Adrenal gland (tissue), 12 donors: ENCODE data around the gene COX7C. TPM values are rescaled to one million over a fixed set of nuclear protein-coding genes. Genes with fewer than 3 reads are reported as not detected.

Experiments
- DNase-seq, 7 donors: peaks; one replicate each; pipeline ENCODE4 v3.0.0-alpha.2; 2019 to 2020
- H3K27ac ChIP-seq, 5 donors: fragments of 200-600 bp; sonication (generic) in 4 of 5; 1 replicate in 3 of 5; 2 replicates in 2 of 5; pipeline versions ENCODE4 v1.5.1 to v1.8.0; 2016 to 2020; ENCODE audit warnings: mild to moderate bottlenecking in 1 of 5
- H3K27me3 ChIP-seq: fragments of 200-600 bp; 2 replicates; pipeline ENCODE4 v1.8.0; 2021
- H3K36me3 ChIP-seq, 2 donors: fragments of 200-600 bp; replicated peaks in 1 of 2; 1 replicate in 1 of 2; 2 replicates in 1 of 2; pipeline versions ENCODE4 v1.5.1 to v1.8.0; 2018 to 2022
- H3K4me1 ChIP-seq, 2 donors: fragments of 200-600 bp; replicated peaks in 1 of 2; 1 replicate in 1 of 2; 2 replicates in 1 of 2; pipeline versions ENCODE4 v1.5.1 to v1.8.0; 2018 to 2021
- H3K4me3 ChIP-seq, 4 donors: fragments of 200-600 bp; sonication (generic) in 3 of 4; one replicate each; pipeline ENCODE4 v1.5.1; 2016 to 2018
- H3K9me3 ChIP-seq, 3 donors: fragments of 200-600 bp; sonication (generic) in 1 of 3; replicated peaks in 1 of 3; 1 replicate in 2 of 3; 2 replicates in 1 of 3; pipeline versions ENCODE4 v1.5.1 to v1.8.0; 2016 to 2021
- CTCF ChIP-seq, 6 experiments: fragments of 450-650 bp in 4 of 6; fragments of 200-600 bp in 2 of 6; sonication (generic) in 1 of 6; IDR thresholded peaks; 1 replicate in 5 of 6; 2 replicates in 1 of 6; pipeline versions ENCODE4 v1.5.1 to v1.8.0; 2016 to 2021; ENCODE audit warnings: antibody characterized with exemption in 6 of 6, mild to moderate bottlenecking in 2 of 6, moderate library complexity in 1 of 6
- POLR2A ChIP-seq, 2 donors: fragments of 450-650 bp; IDR thresholded peaks; one replicate each; pipeline ENCODE4 v1.6.1; 2017; ENCODE audit warnings: antibody characterized with exemption in 2 of 2, mild to moderate bottlenecking in 2 of 2, moderate library complexity in 1 of 2
- WGBS, 4 donors: extraction: QIAGEN DNeasy Blood & Tissue Kit in 2 of 4; methylation state at CpG; one replicate each; pipeline versions ENCODE4 v1.1.5 to v1.1.7; 2013 to 2017; 5-methylcytosine and 5-hydroxymethylcytosine counted together
- intact Hi-C, 2 donors: fragments of 100-400 bp; cut with DNase I; formaldehyde crosslinking; loops; one replicate each; pipeline versions ENCODE4 v1.14.1 to v1.15.0; 2022 to 2023
- polyA plus RNA-seq, 3 donors: library from polyadenylated mRNA; stranded (reverse); fragments of 200-250 nt in 2 of 3; fragments of 350-450 nt in 1 of 3; fragmentation: Illumina TruSeq in 1 of 3; extraction: RNeasy Lipid Tissue Mini Kit (QIAGEN cat#74804) in 1 of 3; gene quantifications; one replicate each; pipeline ENCODE4 v1.2.3, GENCODE V29; 2013 to 2014
- total RNA-seq, 9 donors: library from RNA; depleted of rRNA in 4 of 9; stranded (reverse); fragments of >200 nt in 4 of 9; fragments of 120-200 nt in 1 of 9; fragmentation: NEBNext Ultra II Directional in 1 of 9; extraction: Animal tissue kit (Norgen Biotek cat#: 25700) in 1 of 9; gene quantifications; one replicate each; pipeline versions ENCODE4 v1.1.0 to v1.2.4, GENCODE V29; 2013 to 2023
- donor health status: healthy with polysubstance abuse.
- donor health status: Bipolar disorder and iron deficiency.
- donor health status: DM: yes; HTN: yes; CAD: no.
- donor health status: DM: no; HTN: no; CAD: no.
- donor health status: DM: no; HTN: no; CAD: no.
- donor health status: DM: yes; HTN: yes; CAD: no.

Gene COX7C
- total and polyA plus RNA-seq, 12 donors, result 197 to 934 (median 630) TPM

- H3K9me3 ChIP-seq, result no peaks in the 10 kb centered on the region
- intact Hi-C loops, result no loop called here
- DNase-seq, result no peak
- no peak overlapping the region for H3K4me3 ChIP-seq
- TF ChIP-seq POLR2A (IDR thresholded peaks at IDR 0.05), result no peak
- no peak for TF ChIP-seq CTCF (IDR thresholded peaks at IDR 0.05)
- no peaks in the 10 kb centered on the region for H3K4me1 ChIP-seq
- 79 to 90% (median 88%) methylated on average over 2 of the region's 2 CpGs for WGBS, 4 donors
- H3K27ac ChIP-seq, result no peak overlapping the region
- H3K36me3 ChIP-seq, result no peaks in the 10 kb centered on the region
- peaks cover 4% of the 10 kb centered on the region for H3K27me3 ChIP-seq
Observed at GRCh38 chr5:86613455-86613854, 4.3 kb upstream of the COX7C start.

GRCh38 chr5:86617309-86617755, 409 bp upstream of the COX7C start:
- Histone ChIP-seq H3K27ac (peak overlapping the region in 1 of 5 donors; percentile 87), H3K36me3 (peaks cover 0 to 21% of the 10 kb centered on the region in 2 donors), H3K27me3 (no peaks in the 10 kb centered on the region), H3K4me3 (peak overlapping the region in 1 of 4 donors; percentile 78), H3K9me3 (no peaks in the 10 kb centered on the region), H3K4me1 (peaks cover 0 to 12% of the 10 kb centered on the region in 2 donors)
- no peak for TF ChIP-seq CTCF (IDR thresholded peaks at IDR 0.05)
- no peak for TF ChIP-seq POLR2A (IDR thresholded peaks at IDR 0.05)
- intact Hi-C loops, result no loop called here
- no peak for DNase-seq
- 62 to 67% (median 65%) methylated on average over 6 of the region's 6 CpGs for WGBS, 4 donors

- Histone ChIP-seq H3K27me3 (no peaks in the 10 kb centered on the region), H3K4me3 (no peak overlapping the region), H3K9me3 (no peaks in the 10 kb centered on the region), H3K4me1 (peaks cover 0 to 7% of the 10 kb centered on the region in 2 donors), H3K27ac (no peak overlapping the region), H3K36me3 (peaks cover 0 to 21% of the 10 kb centered on the region in 2 donors)
- TF ChIP-seq CTCF (IDR thresholded peaks at IDR 0.05) (no peak), POLR2A (IDR thresholded peaks at IDR 0.05) (no peak)
- DNase-seq, result no peak
- WGBS, 4 donors, result 83 to 90% (median 85%) methylated on average over 4 of the region's 4 CpGs
- intact Hi-C loops, result no loop called here
Observed at GRCh38 chr5:86623785-86624483, 6.2 kb downstream of the COX7C start.

GRCh38 chr5:86625148-86625547, 7.4 kb downstream of the COX7C start:
- H3K27ac ChIP-seq, result no peak overlapping the region
- intact Hi-C loops, result no loop called here
- no peak for DNase-seq
- WGBS, 4 donors, result 54 to 68% (median 57%) methylated on average over 2 of the region's 2 CpGs
- H3K4me1 ChIP-seq, result no peaks in the 10 kb centered on the region
- no peaks in the 10 kb centered on the region for H3K9me3 ChIP-seq
- H3K4me3 ChIP-seq, result no peak overlapping the region
- no peaks in the 10 kb centered on the region for H3K27me3 ChIP-seq
- H3K36me3 ChIP-seq, result peaks cover 0 to 13% of the 10 kb centered on the region in 2 donors
- no peak for TF ChIP-seq POLR2A (IDR thresholded peaks at IDR 0.05)
- no peak for TF ChIP-seq CTCF (IDR thresholded peaks at IDR 0.05)
